Left lung (tissue), 10 donors: Measurements from ENCODE around the gene SOX18. TPM values are rescaled to one million over a fixed set of nuclear protein-coding genes. Genes with fewer than 3 reads are reported as not detected.

Experiments used
- ATAC-seq: fragments of 200-7000 bp; cut with Tn5 transposase; one replicate; pipeline ENCODE4 v1.9.1; 2020; ENCODE audit warnings: moderate library complexity
- DNase-seq, 4 donors: peaks; one replicate each; pipeline ENCODE4 v3.0.0-alpha.2; 2013 to 2020
- H3K27ac ChIP-seq, 2 donors: fragments of 200-600 bp; sonication (generic) in 1 of 2; one replicate each; pipeline versions ENCODE4 v1.5.0 to v1.8.0; 2020 to 2021
- H3K27me3 ChIP-seq, 2 donors: fragments of 200-600 bp; sonication (generic) in 1 of 2; one replicate each; pipeline versions ENCODE4 v1.5.0 to v1.8.0; 2020 to 2021
- H3K36me3 ChIP-seq, 2 donors: fragments of 200-600 bp; sonication (generic) in 1 of 2; one replicate each; pipeline versions ENCODE4 v1.5.0 to v1.8.0; 2020 to 2021
- H3K4me1 ChIP-seq, 2 donors: fragments of 200-600 bp; one replicate each; pipeline ENCODE4 v1.8.0; 2021
- H3K4me3 ChIP-seq, 2 donors: fragments of 200-600 bp; sonication (generic) in 1 of 2; one replicate each; pipeline versions ENCODE4 v1.5.0 to v1.8.0; 2020 to 2021; ENCODE audit warnings: mild to moderate bottlenecking in 1 of 2
- H3K9me3 ChIP-seq, 2 donors: fragments of 200-600 bp; sonication (generic) in 1 of 2; one replicate each; pipeline versions ENCODE4 v1.5.0 to v1.8.0; 2020 to 2021
- intact Hi-C, 2 donors: fragments of 100-400 bp; cut with DNase I; formaldehyde crosslinking; loops; one replicate each; pipeline versions ENCODE4 v1.11.2 to v1.14.2; 2022
- polyA plus RNA-seq, 6 donors: library from polyadenylated mRNA; unstranded; fragments of 120-200 nt; gene quantifications; one replicate each; pipeline ENCODE4 v1.2.1, GENCODE V29; 2013; ENCODE audit not compliant: insufficient read length in 6 of 6
- total RNA-seq, 2 donors: library from RNA; stranded (reverse); fragmentation: NEBNext Ultra II Directional; extraction: Animal tissue kit (Norgen Biotek cat#: 25700); gene quantifications; one replicate each; pipeline ENCODE4 v1.2.1, GENCODE V29; 2021
- TF ChIP-seq, protein P1 (sequence below), 2 donors: fragments of 200-600 bp; sonication (generic) in 1 of 2; IDR thresholded peaks; one replicate each; pipeline versions ENCODE4 v1.5.0 to v1.8.0; 2021; ENCODE audit warnings: antibody characterized with exemption in 2 of 2
- donor health status: DM: no; HTN: yes; CAD: no.
- donor health status: DM: no; HTN: no; CAD: no.

Gene SOX18
- total and polyA plus RNA-seq, 8 donors = 11.5 to 69.2 (median 18.2) TPM

DNA sequence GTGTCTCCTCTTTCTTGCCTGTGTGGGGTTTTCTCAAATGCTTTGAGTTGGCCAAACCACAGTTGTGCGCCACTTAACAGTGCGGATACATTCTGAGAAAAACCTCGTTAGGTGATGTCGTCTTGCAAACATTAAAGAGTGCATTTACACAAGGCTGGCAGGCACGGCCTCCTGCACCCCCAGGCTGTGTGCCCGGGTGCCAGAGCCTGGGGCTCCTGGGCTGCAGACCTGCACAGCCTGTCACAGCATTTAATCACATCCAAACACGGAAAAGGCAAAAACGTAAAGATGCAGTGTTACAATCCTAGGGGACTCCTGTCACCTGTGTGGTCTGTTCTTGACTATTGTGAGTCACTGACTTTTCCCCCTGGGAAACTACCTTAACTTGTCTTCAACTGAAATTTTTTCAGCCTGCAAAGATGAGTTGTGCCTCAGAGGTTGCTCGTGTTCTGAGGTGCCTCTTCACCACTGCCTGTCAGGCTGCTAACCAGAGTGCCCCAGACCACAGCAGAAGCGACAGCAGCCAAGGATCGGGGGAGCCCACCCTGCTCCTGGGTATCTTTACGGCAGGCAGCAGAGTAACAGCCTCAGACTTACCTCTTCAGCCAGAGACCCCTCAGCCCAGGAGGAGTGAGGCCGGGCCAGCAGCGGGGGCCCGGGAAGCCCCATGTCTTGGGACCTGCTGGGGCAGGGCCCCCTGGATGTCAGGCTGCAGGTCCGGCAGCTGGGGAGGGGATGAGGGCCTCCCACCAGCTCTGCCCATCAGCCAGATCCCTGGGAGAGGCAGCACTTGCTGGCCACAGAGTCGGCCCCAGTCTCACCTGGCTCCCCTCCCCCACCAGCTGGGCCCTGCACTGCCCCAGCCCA lies 14.1 kb downstream of the SOX18 start:
- Histone ChIP-seq H3K9me3 (no peaks in the 10 kb centered on the region), H3K27ac (no peak overlapping the region), H3K4me1 (peaks cover 10 to 29% of the 10 kb centered on the region in 2 donors), H3K27me3 (peaks cover 12 to 46% of the 10 kb centered on the region in 2 donors), H3K36me3 (peaks cover 0 to 53% of the 10 kb centered on the region in 2 donors), H3K4me3 (no peak overlapping the region)
- ATAC-seq = no peak
- no peak for DNase-seq
- TF ChIP-seq, protein P1, sequence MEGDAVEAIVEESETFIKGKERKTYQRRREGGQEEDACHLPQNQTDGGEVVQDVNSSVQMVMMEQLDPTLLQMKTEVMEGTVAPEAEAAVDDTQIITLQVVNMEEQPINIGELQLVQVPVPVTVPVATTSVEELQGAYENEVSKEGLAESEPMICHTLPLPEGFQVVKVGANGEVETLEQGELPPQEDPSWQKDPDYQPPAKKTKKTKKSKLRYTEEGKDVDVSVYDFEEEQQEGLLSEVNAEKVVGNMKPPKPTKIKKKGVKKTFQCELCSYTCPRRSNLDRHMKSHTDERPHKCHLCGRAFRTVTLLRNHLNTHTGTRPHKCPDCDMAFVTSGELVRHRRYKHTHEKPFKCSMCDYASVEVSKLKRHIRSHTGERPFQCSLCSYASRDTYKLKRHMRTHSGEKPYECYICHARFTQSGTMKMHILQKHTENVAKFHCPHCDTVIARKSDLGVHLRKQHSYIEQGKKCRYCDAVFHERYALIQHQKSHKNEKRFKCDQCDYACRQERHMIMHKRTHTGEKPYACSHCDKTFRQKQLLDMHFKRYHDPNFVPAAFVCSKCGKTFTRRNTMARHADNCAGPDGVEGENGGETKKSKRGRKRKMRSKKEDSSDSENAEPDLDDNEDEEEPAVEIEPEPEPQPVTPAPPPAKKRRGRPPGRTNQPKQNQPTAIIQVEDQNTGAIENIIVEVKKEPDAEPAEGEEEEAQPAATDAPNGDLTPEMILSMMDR (IDR thresholded peaks at IDR 0.05) = no peak
- intact Hi-C loops = no loop called here

DNA sequence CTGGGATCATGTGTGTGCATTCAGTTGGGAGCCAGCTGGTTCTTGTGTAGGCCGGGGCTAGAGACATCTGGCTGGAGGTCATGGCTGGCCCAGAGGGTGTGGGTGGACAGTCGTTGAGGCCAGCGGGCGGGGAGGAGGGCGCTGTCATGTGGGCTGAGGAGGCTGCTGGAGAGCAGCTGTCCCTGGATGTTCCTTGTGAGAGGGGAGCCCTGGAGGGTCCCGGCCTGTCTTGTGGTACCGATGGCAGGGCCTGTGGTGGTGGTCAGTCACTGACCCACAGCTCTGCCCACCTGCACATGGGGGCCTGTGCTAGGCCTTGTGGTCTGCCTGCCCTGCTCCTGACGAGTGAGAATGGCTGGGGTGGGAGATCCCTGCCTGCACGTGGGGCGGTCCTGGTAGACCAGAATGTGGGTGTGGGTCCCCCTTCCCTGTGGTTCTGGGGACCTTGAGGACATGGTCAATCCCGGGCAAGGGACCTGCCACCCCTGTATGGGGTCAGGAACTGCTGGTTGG lies 15.4 kb downstream of the SOX18 start:
- peak in 1 of 4 donors; percentile 64 for DNase-seq
- intact Hi-C loops = no loop called here
- Histone ChIP-seq H3K27ac (no peak overlapping the region), H3K9me3 (no peaks in the 10 kb centered on the region), H3K36me3 (peaks cover 0 to 66% of the 10 kb centered on the region in 2 donors), H3K27me3 (peaks cover 11 to 33% of the 10 kb centered on the region in 2 donors), H3K4me3 (no peak overlapping the region), H3K4me1 (peaks cover 5 to 16% of the 10 kb centered on the region in 2 donors)
- TF ChIP-seq, protein P1 (IDR thresholded peaks at IDR 0.05) = no peak
- ATAC-seq = no peak

DNA sequence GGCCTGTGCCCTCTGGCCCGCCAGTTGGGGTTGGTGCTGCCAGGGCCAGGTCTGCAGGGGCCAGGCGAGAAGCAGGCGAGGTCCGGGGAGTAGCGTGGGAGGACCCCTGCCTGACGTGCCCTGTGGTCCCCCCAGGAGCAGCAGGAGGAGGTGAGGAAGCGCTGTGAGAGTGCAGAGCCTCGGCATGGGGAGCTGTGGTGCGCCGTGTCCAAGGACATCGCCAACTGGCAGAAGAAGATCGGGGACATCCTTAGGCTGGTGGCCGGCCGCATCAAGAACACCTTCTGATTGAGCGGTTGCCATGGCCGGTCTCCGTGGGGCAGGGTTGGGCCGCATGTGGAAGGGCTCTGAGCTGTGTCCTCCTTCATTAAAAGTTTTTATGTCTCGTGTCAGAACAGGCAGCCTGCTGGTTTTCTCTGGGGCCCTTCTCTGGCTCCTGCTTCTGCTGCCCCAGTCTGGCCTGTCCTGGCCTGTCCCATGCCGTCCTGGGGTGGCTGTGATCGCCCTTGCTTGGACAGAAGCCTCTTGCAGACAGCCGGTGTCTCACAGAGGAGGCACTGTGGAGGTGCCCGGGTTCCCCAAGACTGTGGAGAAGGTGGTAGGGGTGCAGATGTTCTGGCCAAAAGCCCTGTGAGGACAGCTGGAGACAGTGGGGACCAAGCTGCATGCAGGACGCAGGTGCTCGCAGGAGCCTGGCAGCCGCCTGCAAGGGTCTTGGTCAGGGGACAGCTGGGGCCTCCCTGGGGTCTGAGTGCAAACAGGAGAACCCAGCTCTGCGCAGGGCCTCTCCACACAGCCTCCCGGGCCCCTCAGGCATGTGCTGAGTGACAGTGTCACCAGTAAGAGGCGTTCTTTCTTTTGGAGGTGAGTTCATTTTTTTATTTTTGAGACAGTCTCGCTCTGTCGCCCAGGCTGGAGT lies 16.5 kb downstream of the SOX18 start:
- ATAC-seq = no peak
- peaks cover 0 to 76% of the 10 kb centered on the region in 2 donors for H3K36me3 ChIP-seq
- intact Hi-C loops = no loop called here

DNA sequence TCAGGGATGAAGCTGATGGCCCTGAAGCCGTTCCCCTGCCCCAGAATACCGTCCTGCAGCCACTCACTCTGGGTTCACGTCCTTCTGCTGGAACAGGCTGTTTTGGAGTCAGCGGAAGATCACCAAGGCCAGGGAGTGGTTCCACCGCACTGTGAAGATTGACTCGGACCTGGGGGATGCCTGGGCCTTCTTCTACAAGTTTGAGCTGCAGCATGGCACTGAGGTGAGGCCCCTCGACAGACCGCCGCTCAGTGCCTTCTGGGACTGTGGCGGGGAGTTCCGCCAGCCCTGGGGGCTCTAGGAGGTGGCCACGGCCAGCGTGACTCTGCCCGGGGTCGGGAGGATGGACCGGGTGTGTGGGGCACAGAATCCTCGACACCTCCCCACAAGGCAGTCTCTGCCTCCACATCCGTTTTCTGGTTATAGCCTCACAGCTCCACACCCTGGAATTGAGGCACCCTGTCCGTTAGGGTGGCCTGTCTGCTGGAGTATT lies 17.6 kb downstream of the SOX18 start:
- no peaks in the 10 kb centered on the region for H3K9me3 ChIP-seq
- H3K4me1 ChIP-seq = no peaks in the 10 kb centered on the region
- intact Hi-C loops = no loop called here
- H3K4me3 ChIP-seq = no peak overlapping the region
- no peak overlapping the region for H3K27ac ChIP-seq
- peaks cover 0 to 87% of the 10 kb centered on the region in 2 donors for H3K36me3 ChIP-seq
- peaks cover 0 to 11% of the 10 kb centered on the region in 2 donors for H3K27me3 ChIP-seq
- TF ChIP-seq, protein P1 (IDR thresholded peaks at IDR 0.05) = no peak
- DNase-seq (peak in 1 of 4 donors; percentile 70), ATAC-seq (no peak)

More for the DNA sequence above, 16.5 kb downstream of the SOX18 start:
- Histone ChIP-seq H3K9me3 (no peaks in the 10 kb centered on the region), H3K27me3 (peaks cover 8 to 22% of the 10 kb centered on the region in 2 donors), H3K27ac (no peak overlapping the region), H3K4me3 (no peak overlapping the region), H3K4me1 (peaks cover 0 to 5% of the 10 kb centered on the region in 2 donors)
- DNase-seq = no peak
- TF ChIP-seq, protein P1 (IDR thresholded peaks at IDR 0.05) = no peak
